Loucy (cell line): Measurements from ENCODE around the gene DPP3.

Source experiments
- H2AFZ ChIP-seq: fragments of 200-600 bp; sonication (generic); 2 replicates; pipeline ENCODE4 v1.6.0; 2016; ENCODE audit warnings: antibody characterized with exemption, mild to moderate bottlenecking, low read length, moderate library complexity
- H3F3A ChIP-seq: fragments of 200-600 bp; 2 replicates; pipeline ENCODE4 v1.6.0; 2016; ENCODE audit warnings: antibody characterized with exemption, low read depth, mild to moderate bottlenecking
- H3K27me3 ChIP-seq: fragments of 200-600 bp; sonication (generic); 2 replicates; pipeline ENCODE4 v1.6.1; 2014; ENCODE audit warnings: low read length, mild to moderate bottlenecking; ENCODE audit not compliant: insufficient read depth, poor library complexity, severe bottlenecking
- H3K36me3 ChIP-seq: fragments of 200-600 bp; sonication (generic); 2 replicates; pipeline ENCODE4 v1.6.1; 2016; ENCODE audit warnings: low read length; ENCODE audit not compliant: insufficient read depth
- H3K4me1 ChIP-seq: fragments of 200-600 bp; sonication (generic); 2 replicates; pipeline ENCODE4 v1.5.1; 2014; ENCODE audit warnings: low read length, mild to moderate bottlenecking; ENCODE audit not compliant: insufficient read depth, poor library complexity, severe bottlenecking
- H3K4me2 ChIP-seq: fragments of 200-600 bp; sonication (generic); 2 replicates; pipeline ENCODE4 v1.6.0; 2014; ENCODE audit warnings: antibody characterized with exemption, low read length, low read depth, mild to moderate bottlenecking; ENCODE audit not compliant: poor library complexity, severe bottlenecking
- H3K4me3 ChIP-seq: fragments of 200-600 bp; sonication (generic); 2 replicates; pipeline ENCODE4 v1.5.1; 2014; ENCODE audit warnings: low read length, mild to moderate bottlenecking, mixed read lengths; ENCODE audit not compliant: poor library complexity, severe bottlenecking
- H3K79me2 ChIP-seq: fragments of 200-600 bp; sonication (generic); 2 replicates; pipeline ENCODE4 v1.6.1; 2014; ENCODE audit warnings: low read length; ENCODE audit not compliant: insufficient read depth
- H3K9ac ChIP-seq: fragments of 200-600 bp; sonication (generic); 2 replicates; pipeline ENCODE4 v1.6.0; 2014; ENCODE audit warnings: mild to moderate bottlenecking, low read depth, low read length, moderate library complexity; ENCODE audit not compliant: poor library complexity, severe bottlenecking
- H3K9me2 ChIP-seq: fragments of 200-600 bp; sonication (generic); replicated peaks from 2 replicates; pipeline ENCODE4 v1.6.1; 2016; ENCODE audit warnings: low read depth, low read length, mixed read lengths
- H3K9me3 ChIP-seq: fragments of 200-600 bp; sonication (generic); 2 replicates; pipeline ENCODE4 v1.6.1; 2014; ENCODE audit warnings: mild to moderate bottlenecking, antibody characterized with exemption, low read length, low read depth; ENCODE audit not compliant: insufficient read depth
- H4K20me1 ChIP-seq: fragments of 200-600 bp; sonication (generic); 2 replicates; pipeline ENCODE4 v1.6.0; 2014; ENCODE audit warnings: antibody characterized with exemption, low read length, mild to moderate bottlenecking; ENCODE audit not compliant: insufficient read depth, poor library complexity, severe bottlenecking
- CTCF ChIP-seq: fragments of 200-600 bp; sonication (generic); conservative IDR thresholded peaks from 2 replicates; pipeline ENCODE4 v1.5.1; 2014; ENCODE audit warnings: mild to moderate bottlenecking, antibody characterized with exemption, low read length
- EZH2phosphoT487 ChIP-seq: fragments of 200-600 bp; IDR thresholded peaks from 2 replicates; pipeline ENCODE4 v1.6.1; 2018; ENCODE audit warnings: antibody characterized with exemption, mild to moderate bottlenecking, moderate library complexity, borderline replicate concordance

Gene DPP3

GRCh38 chr11:66491315-66491935 is 11.2 kb downstream of the DPP3 start:
- Histone ChIP-seq H3K4me1 (no peaks in the 10 kb centered on the region), H3K9ac (no peak overlapping the region), H3K9me2 (no peaks in the 10 kb centered on the region), H3K9me3 (no peaks in the 10 kb centered on the region), H3K79me2 (no peaks in the 10 kb centered on the region), H3K4me2 (no peak overlapping the region), H4K20me1 (no peaks in the 10 kb centered on the region), H3K36me3 (peaks cover 23% of the 10 kb centered on the region; the same call in 1 of the 2 replicates), H2AFZ (no peak overlapping the region), H3F3A (no peaks in the 10 kb centered on the region), H3K27me3 (no peaks in the 10 kb centered on the region), H3K4me3 (no peak overlapping the region)
- TF ChIP-seq EZH2phosphoT487 (no peak), CTCF (peak; percentile 46)

GRCh38 chr11:66492161-66492865 is 12.1 kb downstream of the DPP3 start:
- no peak overlapping the region for H3K9ac ChIP-seq

GRCh38 chr11:66493130-66493529 is 12.9 kb downstream of the DPP3 start:
- no peak overlapping the region for H3K4me2 ChIP-seq
- TF ChIP-seq CTCF: no peak
- no peaks in the 10 kb centered on the region for H3K4me1 ChIP-seq
- no peaks in the 10 kb centered on the region for H3K27me3 ChIP-seq
- H3K36me3 ChIP-seq: peaks cover 17% of the 10 kb centered on the region; the same call in 1 of the 2 replicates
- H3F3A ChIP-seq: no peaks in the 10 kb centered on the region
- no peak overlapping the region for H2AFZ ChIP-seq
- no peaks in the 10 kb centered on the region for H3K79me2 ChIP-seq
- H4K20me1 ChIP-seq: no peaks in the 10 kb centered on the region
- H3K9me2 ChIP-seq: no peaks in the 10 kb centered on the region
- no peaks in the 10 kb centered on the region for H3K9me3 ChIP-seq
- no peak overlapping the region for H3K9ac ChIP-seq
- no peak overlapping the region for H3K4me3 ChIP-seq

More at GRCh38 chr11:66492161-66492865, 12.1 kb downstream of the DPP3 start:
- Histone ChIP-seq H3K27me3 (no peaks in the 10 kb centered on the region), H3K4me1 (no peaks in the 10 kb centered on the region), H3K9me2 (no peaks in the 10 kb centered on the region), H3K36me3 (peaks cover 22% of the 10 kb centered on the region; the same call in 1 of the 2 replicates), H4K20me1 (no peaks in the 10 kb centered on the region), H3K9me3 (no peaks in the 10 kb centered on the region), H2AFZ (no peak overlapping the region), H3F3A (no peaks in the 10 kb centered on the region), H3K4me3 (no peak overlapping the region), H3K4me2 (no peak overlapping the region), H3K79me2 (no peaks in the 10 kb centered on the region)
- TF ChIP-seq EZH2phosphoT487 (no peak), CTCF (no peak)
